Left lobe of liver (tissue), 2 donors: ENCODE data around the gene CX3CR1. TPM values are rescaled to one million over a fixed set of nuclear protein-coding genes. Genes with fewer than 3 reads are reported as not detected.

Experiments used
- ATAC-seq: fragments of 200-7000 bp; cut with Tn5 transposase; one replicate; pipeline ENCODE4 v1.9.1; 2020; ENCODE audit warnings: mild to moderate bottlenecking, moderate library complexity
- DNase-seq: peaks from one replicate; pipeline ENCODE4 v3.0.0-alpha.2; 2020; ENCODE audit warnings: low spot score
- total RNA-seq: library from RNA; stranded (reverse); gene quantifications from one replicate; pipeline ENCODE4 v1.2.1, GENCODE V29; 2021
- donor health status: DM: no; HTN: no; CAD: no; lungs with moderate emphysema.
- donor health status: DM: no; HTN: yes; CAD: no.

CX3CR1 gene
- total RNA-seq, 1 donor from 2014 or later, result 0.43 TPM

DNA sequence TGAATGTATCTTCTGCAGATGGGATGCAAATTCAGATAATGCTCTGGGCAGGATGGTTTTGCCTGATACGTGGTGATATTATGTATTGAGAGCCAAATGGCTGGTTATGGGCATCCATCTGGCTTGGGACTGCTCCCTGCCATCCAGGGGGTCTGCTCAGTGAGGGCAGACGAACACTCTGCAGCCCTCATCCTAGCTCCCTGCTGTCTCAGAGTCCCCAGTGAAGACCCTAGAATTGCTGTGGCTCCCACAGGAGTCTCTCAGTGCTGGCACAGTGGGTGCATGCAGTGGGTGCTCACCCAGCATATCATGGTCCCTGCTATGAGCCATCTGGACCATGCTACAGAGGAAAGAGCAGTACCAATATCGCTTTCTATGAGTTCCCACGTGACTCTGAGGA is 10.3 kb downstream of the CX3CR1 start:
- no peak for DNase-seq
- ATAC-seq, result no peak

- ATAC-seq (no peak), DNase-seq (no peak)
These were observed 11.3 kb downstream of the CX3CR1 start for GRCh38 chr3:39268549-39268900.

DNA sequence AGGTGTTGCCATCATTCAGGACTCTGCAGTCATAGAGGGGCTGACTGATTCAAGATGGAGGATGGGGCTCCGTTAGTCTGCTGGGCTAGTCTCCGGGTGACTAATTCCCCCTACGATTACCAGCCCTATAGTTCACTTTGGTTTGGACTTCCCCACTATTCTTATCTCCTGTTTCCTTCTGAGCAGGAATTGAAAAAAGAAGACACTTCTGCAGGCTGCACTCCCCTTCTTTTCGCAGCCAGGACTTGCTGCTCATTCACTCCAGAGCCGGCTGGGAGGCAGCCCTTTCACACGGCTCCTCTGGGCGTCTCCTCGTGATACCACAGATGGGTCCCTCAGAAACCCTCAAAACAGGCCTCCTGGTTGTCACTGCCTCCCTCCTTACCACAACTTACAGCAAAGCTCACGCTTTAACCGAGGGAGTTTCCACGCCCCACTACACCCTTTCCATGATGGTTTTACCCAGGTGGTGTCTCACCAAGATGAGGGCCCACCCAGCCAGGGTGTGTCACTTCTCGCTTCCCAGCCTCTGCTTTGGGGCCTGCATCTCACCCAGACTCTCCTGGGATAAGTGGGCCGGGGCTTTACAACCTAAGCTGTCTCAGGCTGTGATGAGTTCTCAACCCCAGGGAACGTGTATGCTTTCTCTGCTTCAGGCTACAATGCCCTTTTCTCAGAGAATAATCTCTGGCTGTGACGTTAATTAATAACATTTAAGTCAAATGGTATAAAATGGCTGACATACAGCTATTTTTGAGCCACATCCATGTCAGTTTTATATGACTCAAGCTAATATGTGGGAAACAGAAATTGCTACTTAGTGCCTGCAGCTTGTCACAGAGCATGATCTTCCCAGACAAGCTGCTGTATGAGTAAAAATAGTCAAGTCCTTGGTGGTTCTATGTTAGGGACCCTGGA is 11.9 kb downstream of the CX3CR1 start:
- no peak for DNase-seq
- ATAC-seq, result no peak

DNA sequence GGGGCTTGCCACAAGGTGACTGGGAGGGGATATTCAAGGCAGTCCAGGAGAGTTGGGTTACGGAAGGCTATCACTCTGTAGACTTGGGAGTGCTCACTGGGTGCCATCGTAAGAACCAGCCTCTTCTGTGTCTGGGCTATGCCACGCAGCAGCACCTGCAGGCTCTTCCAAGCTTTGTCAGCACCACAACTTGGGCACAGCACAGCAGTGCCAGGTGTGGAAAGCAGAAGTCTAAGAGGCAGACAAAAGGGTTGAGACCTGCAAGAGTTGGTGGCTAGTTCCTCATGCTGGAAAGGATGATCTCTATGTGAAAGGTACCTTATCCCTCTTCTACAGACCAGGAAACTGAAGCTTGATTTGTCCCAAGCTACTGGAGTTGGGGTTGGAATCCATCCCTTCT is 15.8 kb downstream of the CX3CR1 start:
- DNase-seq (no peak), ATAC-seq (no peak)

GRCh38 chr3:39263576-39263975 is 16.3 kb downstream of the CX3CR1 start:
- DNase-seq, result no peak
- ATAC-seq, result no peak

DNA sequence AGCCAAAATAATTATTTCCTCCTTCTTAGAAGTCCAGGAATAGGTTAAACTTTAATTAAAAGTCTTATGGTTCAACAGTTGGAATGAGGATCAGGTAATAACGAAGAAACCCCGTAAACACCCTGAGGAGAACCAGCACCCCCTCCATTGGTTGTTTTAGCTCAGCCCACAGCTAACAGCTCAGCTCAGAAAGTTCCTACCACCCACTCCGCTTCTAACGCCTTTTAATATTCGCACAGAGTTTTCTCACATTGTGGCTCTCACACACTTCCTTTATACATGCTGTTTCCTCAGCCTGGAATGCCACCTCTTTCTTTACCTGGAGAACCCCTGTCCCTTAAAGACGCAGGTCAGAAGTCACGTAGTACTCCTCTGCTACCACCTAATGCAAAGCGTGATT is 17.0 kb downstream of the CX3CR1 start:
- no peak for ATAC-seq

GRCh38 chr3:39261726-39262125 is 18.1 kb downstream of the CX3CR1 start:
- ATAC-seq, result no peak
- no peak for DNase-seq

More for the DNA sequence above, 17.0 kb downstream of the CX3CR1 start:
- DNase-seq, result no peak

DNA sequence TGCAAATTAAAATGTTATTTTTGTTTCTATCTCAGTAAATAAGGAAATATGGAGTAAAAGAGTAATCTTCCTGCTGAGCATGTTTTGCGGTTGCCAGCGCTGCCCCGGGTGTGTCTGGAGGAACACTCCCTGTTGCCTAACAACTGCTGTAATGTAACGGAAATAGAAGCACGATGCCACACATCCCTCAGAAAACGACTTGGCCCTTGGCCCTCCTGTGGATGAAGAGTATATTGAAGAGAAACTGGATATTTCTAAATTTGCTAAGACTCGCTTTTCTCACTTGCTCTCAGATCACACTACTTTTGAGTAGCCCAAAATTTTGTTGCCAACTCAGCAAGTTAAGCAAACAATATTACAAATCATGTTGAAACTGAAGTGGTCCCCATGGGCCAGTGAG is 18.9 kb downstream of the CX3CR1 start:
- ATAC-seq (peak; percentile 56), DNase-seq (no peak)

- DNase-seq (no peak), ATAC-seq (no peak)
These were observed 19.5 kb downstream of the CX3CR1 start for GRCh38 chr3:39260318-39260717.

DNA sequence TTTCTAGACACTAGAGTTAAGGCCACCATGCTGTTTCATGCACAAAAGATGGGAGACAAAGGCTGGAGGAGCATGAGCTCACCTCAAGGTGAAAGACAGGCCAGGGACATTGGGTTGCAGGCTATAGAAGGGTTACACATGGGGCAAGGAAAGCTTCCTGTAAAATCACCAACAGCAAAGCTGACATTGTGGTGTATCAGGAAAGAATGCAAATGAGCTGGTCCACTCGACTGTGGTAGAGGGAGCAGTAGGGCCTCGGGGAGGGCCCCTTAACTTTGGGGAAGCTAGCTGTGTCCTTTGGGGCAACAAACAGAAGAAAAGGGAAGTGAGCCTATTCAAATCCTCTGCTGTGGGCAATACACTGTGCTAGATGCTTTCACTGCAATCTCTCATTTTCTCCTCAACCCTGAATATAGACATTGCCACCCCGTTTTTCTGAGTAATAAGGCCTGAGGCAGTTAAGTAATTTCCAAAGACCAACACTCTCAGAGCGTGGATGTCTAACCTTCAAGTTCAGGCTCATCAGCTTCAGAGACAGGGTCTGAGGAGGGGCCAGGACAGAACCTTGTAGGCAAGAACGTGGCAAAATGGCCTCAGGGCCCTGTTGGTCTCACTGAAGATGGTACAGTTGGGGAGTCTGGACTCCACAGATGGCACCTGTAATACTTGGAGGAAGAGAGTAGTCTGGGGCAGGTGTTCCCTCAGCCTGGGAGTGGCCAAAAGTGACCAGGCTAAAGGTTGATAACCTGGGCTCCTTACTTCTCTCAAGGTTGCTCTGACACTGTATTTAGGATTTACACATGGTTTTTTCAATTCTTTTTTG is 24.1 kb downstream of the CX3CR1 start:
- peak; percentile 49 for ATAC-seq
- no peak for DNase-seq

- ATAC-seq (no peak), DNase-seq (no peak)
These were observed 24.9 kb downstream of the CX3CR1 start for GRCh38 chr3:39254806-39255449.

- ATAC-seq (no peak), DNase-seq (no peak)
These were observed 28.3 kb downstream of the CX3CR1 start for GRCh38 chr3:39251576-39251975.

GRCh38 chr3:39250116-39250747 is 29.6 kb downstream of the CX3CR1 start:
- ATAC-seq, result peak; percentile 34
- DNase-seq, result no peak

DNA sequence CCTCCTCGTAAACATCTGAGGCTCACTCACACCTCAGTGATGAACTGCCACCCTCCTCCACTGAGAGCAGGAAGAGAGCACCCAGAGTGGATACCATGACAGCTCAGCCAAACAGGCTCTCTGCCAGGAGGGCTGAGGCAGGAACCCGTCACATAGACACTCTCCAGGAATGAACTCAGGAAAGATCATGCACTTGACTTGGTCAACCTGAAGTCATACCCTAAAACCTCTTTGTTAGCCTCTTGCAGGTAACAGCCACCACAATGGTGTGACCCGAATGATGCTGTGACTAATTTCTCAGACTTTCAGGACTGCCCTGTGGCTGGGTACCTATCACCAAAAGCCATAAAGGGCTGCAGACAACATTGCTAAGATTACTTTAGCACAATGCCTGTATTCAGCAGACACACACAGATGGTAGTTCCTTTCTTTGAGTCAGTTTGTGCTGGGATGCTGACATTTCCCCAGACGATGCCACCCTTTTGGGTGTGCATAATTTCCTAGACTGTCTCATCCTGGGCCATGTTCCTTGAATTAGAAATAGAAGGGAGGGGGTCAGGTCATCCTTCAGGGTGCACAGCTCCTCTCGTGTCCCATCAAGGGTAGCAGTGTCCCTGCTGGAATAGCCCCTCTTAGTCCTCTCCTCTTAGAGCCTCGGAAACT is 30.3 kb downstream of the CX3CR1 start:
- ATAC-seq (no peak), DNase-seq (no peak)

DNA sequence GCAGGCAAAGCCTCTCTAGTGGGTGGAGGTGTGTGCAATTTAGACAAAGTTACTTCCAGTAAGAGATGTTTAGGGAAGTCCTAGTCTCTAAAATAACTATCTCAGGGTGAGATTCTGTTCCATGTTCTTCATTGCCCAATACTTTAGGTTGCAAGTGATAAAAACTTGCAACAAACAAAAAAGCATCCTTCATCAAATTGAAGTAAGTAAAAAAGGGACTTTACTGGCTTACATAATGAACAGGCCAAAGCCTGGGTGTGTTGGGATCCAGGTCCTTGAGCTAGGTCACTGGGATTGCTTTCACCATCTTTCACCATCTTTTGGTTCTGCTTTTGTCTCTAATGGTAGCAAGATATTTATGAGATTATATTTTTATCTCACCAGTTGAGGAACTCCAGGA is 38.3 kb downstream of the CX3CR1 start:
- DNase-seq, result no peak
- no peak for ATAC-seq

- DNase-seq, result no peak
These were observed 42.8 kb downstream of the CX3CR1 start for GRCh38 chr3:39237027-39237426.

DNA sequence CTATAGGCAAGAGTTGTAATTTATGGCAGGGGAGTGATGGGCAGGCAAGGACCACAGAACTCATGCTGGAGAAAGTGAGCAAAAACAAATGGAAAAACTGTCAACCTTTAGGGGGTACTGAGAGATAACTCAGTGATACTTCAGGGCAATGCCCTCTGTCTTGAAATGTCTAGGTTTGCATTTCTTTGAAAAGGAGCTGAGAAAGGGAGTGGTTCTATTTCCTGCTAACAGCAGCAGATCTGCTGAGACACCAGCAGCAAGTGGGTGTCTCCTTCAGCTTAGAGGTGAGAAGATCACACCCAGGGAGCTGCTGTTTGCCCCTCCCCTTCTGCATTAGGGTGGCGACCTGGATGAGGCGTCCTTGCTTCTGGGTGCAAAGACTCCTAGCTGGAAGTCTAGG is 45.2 kb downstream of the CX3CR1 start:
- ATAC-seq, result no peak
- DNase-seq, result no peak

More at GRCh38 chr3:39237027-39237426, 42.8 kb downstream of the CX3CR1 start:
- no peak for ATAC-seq

- ATAC-seq (no peak), DNase-seq (no peak)
These were observed 47.0 kb downstream of the CX3CR1 start for GRCh38 chr3:39232859-39233258.

DNA sequence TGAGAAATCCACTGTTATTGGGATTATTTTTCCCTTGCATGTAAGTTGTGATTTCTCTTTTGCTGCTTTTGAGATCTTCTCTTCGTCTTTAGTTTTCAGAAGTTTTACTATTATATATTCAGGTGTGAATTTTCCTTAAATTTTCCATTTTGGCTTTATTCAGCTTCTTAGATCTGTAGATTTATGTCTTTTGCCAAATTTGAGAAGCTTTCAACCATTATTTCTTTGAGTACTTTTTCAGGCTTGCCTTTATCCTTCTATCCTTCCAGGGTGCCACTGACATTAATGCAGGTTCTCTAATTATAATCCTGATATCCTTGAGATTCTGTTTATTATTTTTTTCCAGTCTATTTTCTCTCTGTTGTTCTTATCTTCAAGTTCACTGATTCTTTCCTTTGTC is 49.4 kb downstream of the CX3CR1 start:
- DNase-seq, result no peak
- ATAC-seq, result no peak

GRCh38 chr3:39228496-39228895 is 51.3 kb downstream of the CX3CR1 start:
- DNase-seq, result no peak
- ATAC-seq, result no peak
